Smooth muscle cell (in vitro differentiated cells): ENCODE results near the gene CGB8. TPM values are rescaled to one million over a fixed set of nuclear protein-coding genes. Genes with fewer than 3 reads are reported as not detected.
"Not testable (repeated sequence)": the region's sequence is repeated elsewhere in the genome, so short reads cannot be mapped to it uniquely, and the experiment has no call there.

Experiments
- DNase-seq: peaks from one replicate; lab custom pipeline; 2025; ENCODE audit not compliant: unreplicated experiment; lab: John Stamatoyannopoulos, UW
- H2AFZ ChIP-seq: fragments of 200-600 bp; sonication (generic); 2 replicates; pipeline ENCODE4 v1.6.0; 2016; ENCODE audit warnings: antibody characterized with exemption, low read depth, mild to moderate bottlenecking
- H3F3A ChIP-seq: fragments of 200-600 bp; sonication (generic); 2 replicates; pipeline ENCODE4 v1.6.0; 2017; ENCODE audit warnings: antibody characterized with exemption, low read depth
- H3K27ac ChIP-seq: fragments of 200-600 bp; sonication (generic); 2 replicates; pipeline ENCODE4 v1.5.1; 2016; ENCODE audit warnings: low read depth, mild to moderate bottlenecking
- H3K27me3 ChIP-seq: fragments of 200-600 bp; sonication (generic); 2 replicates; pipeline ENCODE4 v1.6.1; 2016; ENCODE audit warnings: low read depth, mild to moderate bottlenecking
- H3K36me3 ChIP-seq: fragments of 200-600 bp; sonication (generic); 2 replicates; pipeline ENCODE4 v1.5.1; 2016; ENCODE audit warnings: low read depth
- H3K4me1 ChIP-seq: fragments of 200-600 bp; sonication (generic); 2 replicates; pipeline ENCODE4 v1.5.1; 2016; ENCODE audit warnings: low read depth
- H3K4me2 ChIP-seq: fragments of 200-600 bp; sonication (generic); 2 replicates; pipeline ENCODE4 v1.6.0; 2016; ENCODE audit warnings: mild to moderate bottlenecking
- H3K4me3 ChIP-seq: fragments of 200-600 bp; sonication (generic); 2 replicates; pipeline ENCODE4 v1.5.1; 2016; ENCODE audit warnings: mild to moderate bottlenecking
- H3K79me2 ChIP-seq: fragments of 200-600 bp; sonication (generic); 2 replicates; pipeline ENCODE4 v1.6.0; 2016; ENCODE audit warnings: low read depth, mild to moderate bottlenecking
- H3K9ac ChIP-seq: fragments of 200-600 bp; sonication (generic); 2 replicates; pipeline ENCODE4 v1.6.0; 2016; ENCODE audit warnings: low read depth
- H3K9me3 ChIP-seq: fragments of 200-600 bp; sonication (generic); replicated peaks from 2 replicates; pipeline ENCODE4 v1.5.1; 2016; ENCODE audit warnings: low read depth
- H4K20me1 ChIP-seq: fragments of 200-600 bp; sonication (generic); 2 replicates; pipeline ENCODE4 v1.6.0; 2016; ENCODE audit warnings: low read depth
- WGBS: methylation state at CpG from one replicate; pipeline ENCODE4 v1.1.7; 2016; ENCODE audit warnings: low lambda C conversion rate; 5-methylcytosine and 5-hydroxymethylcytosine counted together
- polyA plus RNA-seq: library from polyadenylated mRNA; unstranded; fragments of >200 nt; fragmentation: Nextera tagmentation; extraction: Ambion mirVana; gene quantifications from 2 replicates; pipeline ENCODE4 v1.2.1, GENCODE V29; 2016
- total RNA-seq: library from RNA; depleted of rRNA; stranded (reverse); fragments of >200 nt; gene quantifications from 2 replicates; pipeline ENCODE4 v1.2.3, GENCODE V29; 2014
- TF ChIP-seq, protein P1 (sequence below): fragments of 200-600 bp; sonication (generic); IDR thresholded peaks from 2 replicates; pipeline ENCODE4 v1.5.1; 2017; ENCODE audit warnings: borderline replicate concordance, mild to moderate bottlenecking, antibody characterized with exemption; ENCODE audit not compliant: insufficient read depth, poor library complexity, severe bottlenecking

Gene CGB8
- total and polyA plus RNA-seq, 2 experiments from 2014 or later = 1.0 TPM; not detected in 1

DNA sequence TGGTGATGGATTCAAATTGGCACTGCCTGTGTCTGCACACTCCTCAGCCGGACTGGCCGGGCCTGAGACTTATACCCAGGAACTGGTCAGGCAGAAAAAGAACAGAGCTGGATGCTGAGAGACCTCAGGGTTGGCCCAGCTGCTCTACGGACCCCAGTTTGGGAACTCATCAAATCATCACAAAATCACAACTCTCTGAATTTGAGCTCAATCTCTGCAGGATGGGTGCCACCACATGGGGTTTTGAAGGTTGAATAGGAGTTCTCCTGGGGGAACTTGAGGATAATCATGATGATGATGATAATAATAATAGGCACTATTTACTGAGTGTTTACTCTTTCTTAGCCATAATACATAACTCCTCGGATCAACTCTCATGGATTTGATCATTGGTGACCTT lies 6.2 kb downstream of the CGB8 start:
- not testable (repeated sequence) for H3F3A ChIP-seq, H4K20me1 ChIP-seq, H3K4me3 ChIP-seq, H3K9me3 ChIP-seq, H2AFZ ChIP-seq, H3K27me3 ChIP-seq, H3K36me3 ChIP-seq, H3K4me2 ChIP-seq, H3K4me1 ChIP-seq, DNase-seq, H3K79me2 ChIP-seq, H3K9ac ChIP-seq, H3K27ac ChIP-seq
- 99% methylated on average over 3 of the region's 4 CpGs for WGBS

DNA sequence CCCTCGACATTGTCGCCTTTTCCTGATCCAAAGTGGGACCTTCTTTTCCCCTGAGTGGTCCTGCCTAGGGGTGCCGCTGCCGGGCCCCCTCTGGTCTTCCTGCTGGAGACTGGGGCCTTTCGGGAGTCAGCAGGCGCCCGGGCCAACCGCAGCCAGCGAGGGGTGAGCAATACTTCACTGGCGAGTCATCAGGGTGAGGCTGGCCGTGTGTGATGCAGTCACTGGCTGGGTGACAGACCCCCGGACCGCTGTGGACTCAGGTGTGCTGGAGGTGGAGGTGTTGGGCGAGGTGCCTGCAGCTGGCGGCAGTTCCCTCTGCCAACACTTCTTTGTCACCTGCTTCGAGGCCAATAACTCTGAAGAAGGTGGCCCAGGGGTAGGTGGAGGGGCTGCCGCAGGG lies 6.7 kb downstream of the CGB8 start:
- Histone ChIP-seq H3K9ac (no peak overlapping the region), H3K9me3 (no peaks in the 10 kb centered on the region), H3K27ac (no peak overlapping the region), H3K36me3 (no peaks in the 10 kb centered on the region), H3K4me2 (peak overlapping the region; percentile 28), H4K20me1 (no peaks in the 10 kb centered on the region), H2AFZ (no peak overlapping the region), H3K4me1 (no peaks in the 10 kb centered on the region), H3K4me3 (no peak overlapping the region), H3F3A (no peaks in the 10 kb centered on the region), H3K79me2 (no peaks in the 10 kb centered on the region), H3K27me3 (no peaks in the 10 kb centered on the region)
- DNase-seq = no peak
- TF ChIP-seq, protein P1, sequence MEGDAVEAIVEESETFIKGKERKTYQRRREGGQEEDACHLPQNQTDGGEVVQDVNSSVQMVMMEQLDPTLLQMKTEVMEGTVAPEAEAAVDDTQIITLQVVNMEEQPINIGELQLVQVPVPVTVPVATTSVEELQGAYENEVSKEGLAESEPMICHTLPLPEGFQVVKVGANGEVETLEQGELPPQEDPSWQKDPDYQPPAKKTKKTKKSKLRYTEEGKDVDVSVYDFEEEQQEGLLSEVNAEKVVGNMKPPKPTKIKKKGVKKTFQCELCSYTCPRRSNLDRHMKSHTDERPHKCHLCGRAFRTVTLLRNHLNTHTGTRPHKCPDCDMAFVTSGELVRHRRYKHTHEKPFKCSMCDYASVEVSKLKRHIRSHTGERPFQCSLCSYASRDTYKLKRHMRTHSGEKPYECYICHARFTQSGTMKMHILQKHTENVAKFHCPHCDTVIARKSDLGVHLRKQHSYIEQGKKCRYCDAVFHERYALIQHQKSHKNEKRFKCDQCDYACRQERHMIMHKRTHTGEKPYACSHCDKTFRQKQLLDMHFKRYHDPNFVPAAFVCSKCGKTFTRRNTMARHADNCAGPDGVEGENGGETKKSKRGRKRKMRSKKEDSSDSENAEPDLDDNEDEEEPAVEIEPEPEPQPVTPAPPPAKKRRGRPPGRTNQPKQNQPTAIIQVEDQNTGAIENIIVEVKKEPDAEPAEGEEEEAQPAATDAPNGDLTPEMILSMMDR = no peak
- WGBS = 61% methylated on average over 17 of the region's 17 CpGs

DNA sequence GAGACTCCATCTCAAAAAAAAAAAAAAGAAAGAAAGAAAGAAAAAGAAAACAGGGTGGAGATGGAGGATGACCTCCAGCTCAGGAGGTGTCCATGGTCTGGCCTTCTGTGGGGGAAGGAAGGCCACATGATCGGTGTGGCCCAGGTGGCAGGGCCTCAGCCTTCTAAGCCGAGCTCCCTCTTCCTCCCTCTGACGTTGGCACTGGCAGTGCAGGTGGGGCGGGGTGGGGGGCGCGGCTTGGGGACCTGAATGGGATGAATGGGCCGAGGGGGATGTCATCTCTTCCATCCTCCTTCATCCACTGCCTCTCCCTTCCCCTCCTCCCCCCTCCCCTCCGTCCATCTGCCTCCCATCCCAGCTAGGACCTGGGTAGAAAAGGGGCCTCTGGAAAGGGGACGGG lies 9.2 kb downstream of the CGB8 start:
- not testable (repeated sequence) for H2AFZ ChIP-seq, H3K4me3 ChIP-seq, H3K4me2 ChIP-seq, H3K36me3 ChIP-seq, H3K9ac ChIP-seq, H3K27me3 ChIP-seq, H4K20me1 ChIP-seq, H3K4me1 ChIP-seq, H3K79me2 ChIP-seq, DNase-seq, H3K9me3 ChIP-seq, H3F3A ChIP-seq
- WGBS = 71% methylated on average over 7 of the region's 9 CpGs
- peak overlapping the region; percentile 81 for H3K27ac ChIP-seq

DNA sequence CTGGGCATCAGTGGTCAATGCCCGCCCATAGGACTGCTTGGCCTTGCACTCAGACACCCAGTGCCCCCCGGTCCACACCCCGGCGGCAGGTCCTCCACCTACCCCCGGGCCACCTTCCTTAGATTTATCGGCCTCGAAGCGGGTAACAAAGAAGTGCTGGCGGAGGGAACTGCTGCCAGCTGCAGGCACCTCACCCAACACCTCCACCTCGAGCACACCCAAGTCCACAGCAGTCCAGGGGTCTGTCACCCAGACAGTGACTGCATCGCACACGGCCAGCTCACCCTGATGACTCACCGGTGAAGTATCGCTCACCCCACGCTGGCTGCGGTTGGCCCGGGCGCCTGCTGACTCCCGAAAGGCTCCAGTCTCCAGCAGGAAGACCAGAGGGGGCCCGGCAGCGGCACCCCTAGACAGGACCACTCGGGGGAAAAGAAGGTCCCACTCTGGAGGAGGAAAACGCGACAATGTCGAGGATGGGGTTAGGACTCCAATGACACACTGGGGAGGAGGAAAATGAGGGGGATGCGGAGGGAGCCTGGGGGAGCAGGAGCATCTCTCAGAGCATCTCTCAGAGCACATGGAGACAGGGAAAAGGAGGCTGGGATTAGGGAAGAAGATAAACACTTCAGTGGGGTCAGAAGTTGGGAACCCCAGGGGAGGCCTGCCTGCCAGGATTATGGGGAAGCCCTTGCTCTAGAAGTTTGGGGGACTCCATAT lies 10.2 kb downstream of the CGB8 start:
- H3K79me2 ChIP-seq, H3K9me3 ChIP-seq, H2AFZ ChIP-seq, DNase-seq, H4K20me1 ChIP-seq, H3K4me1 ChIP-seq, H3K36me3 ChIP-seq, H3K27me3 ChIP-seq, H3K4me3 ChIP-seq, H3F3A ChIP-seq, H3K4me2 ChIP-seq: not testable (repeated sequence)
- H3K9ac ChIP-seq = peak overlapping the region; percentile 60
- H3K27ac ChIP-seq = peak overlapping the region; percentile 81
- WGBS = 52% methylated on average over 23 of the region's 26 CpGs

DNA sequence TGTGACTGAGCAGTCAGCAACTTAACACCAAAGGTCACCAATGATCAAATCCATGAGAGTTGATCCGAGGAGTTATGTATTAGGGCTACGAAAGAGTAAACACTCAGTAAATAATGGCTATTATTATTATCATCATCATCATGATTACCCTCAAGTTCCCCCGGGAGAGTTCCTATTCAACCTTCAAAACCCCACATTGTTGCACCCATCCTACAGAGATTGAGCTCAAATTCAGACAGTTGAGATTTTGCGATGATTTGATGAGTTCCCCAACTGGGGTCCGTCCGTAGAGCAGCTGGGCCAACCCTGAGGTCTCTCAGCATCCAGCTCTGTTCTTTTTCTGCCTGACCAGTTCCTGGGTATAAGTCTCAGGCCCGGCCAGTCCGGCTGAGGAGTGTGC lies 10.8 kb downstream of the CGB8 start:
- H3K9ac ChIP-seq = peak overlapping the region; percentile 60
- H3K36me3 ChIP-seq, DNase-seq, H3K9me3 ChIP-seq, H3K4me1 ChIP-seq, H4K20me1 ChIP-seq, H3K79me2 ChIP-seq, H2AFZ ChIP-seq, H3K4me3 ChIP-seq, H3K4me2 ChIP-seq, H3F3A ChIP-seq, H3K27me3 ChIP-seq: not testable (repeated sequence)
- peak overlapping the region; percentile 81 for H3K27ac ChIP-seq
- WGBS = 89% methylated on average over 8 of the region's 8 CpGs
